Measurements from ENCODE around the gene EPS8L2. TPM values are rescaled to one million over a fixed set of nuclear protein-coding genes. Genes with fewer than 3 reads are reported as not detected.

The EPS8L2 gene
- total and polyA plus RNA-seq, 2 experiments from 2014 or later = 157 to 310 TPM

- Histone ChIP-seq H3K4me2 (no peak overlapping the region), H3K4me3 (no peak overlapping the region), H2AFZ (no peak overlapping the region), H3K36me3 (replicated peaks; ENCODE audit: insufficient read depth, low read depth) (no peaks in the 10 kb centered on the region), H4K20me1 (ENCODE audit: insufficient read depth, poor library complexity, severe bottlenecking) (peaks cover 10% of the 10 kb centered on the region), H3K9me2 (replicated peaks; ENCODE audit: insufficient read depth) (no peaks in the 10 kb centered on the region), H3K27ac (no peak overlapping the region), H3K79me2 (peaks cover 28% of the 10 kb centered on the region), H3K27me3 (no peaks in the 10 kb centered on the region), H3K4me1 (ENCODE audit: insufficient read depth) (no peaks in the 10 kb centered on the region), H3K9me3 (ENCODE audit: low read depth) (no peaks in the 10 kb centered on the region)
- no peak for TF ChIP-seq CTCF (IDR thresholded peaks at IDR 0.05; ENCODE audit: poor library complexity)
- TF ChIP-seq EZH2 (IDR thresholded peaks at IDR 0.05; ENCODE audit: borderline replicate concordance) = no peak
- no peak for TF ChIP-seq EZH2phosphoT487 (IDR thresholded peaks at IDR 0.05; ENCODE audit: low read depth, severe bottlenecking, unreplicated experiment)
- DNase-seq (ENCODE audit: low spot score) = no peak
- WGBS (ENCODE audit: low lambda C conversion rate, missing lambda C conversion rate) = 90% methylated on average over 34 of the region's 35 CpGs
These were observed 14.1 kb downstream of the EPS8L2 start for GRCh38 chr11:720017-720641.

GRCh38 chr11:720642-721246 is 14.7 kb downstream of the EPS8L2 start:
- Histone ChIP-seq H3K27ac (no peak overlapping the region), H3K9me3 (ENCODE audit: low read depth) (no peaks in the 10 kb centered on the region), H2AFZ (no peak overlapping the region), H3K9me2 (replicated peaks; ENCODE audit: insufficient read depth) (no peaks in the 10 kb centered on the region), H3K79me2 (peaks cover 25% of the 10 kb centered on the region), H3K4me1 (ENCODE audit: insufficient read depth) (peaks cover 2% of the 10 kb centered on the region), H3K4me3 (no peak overlapping the region), H3K27me3 (no peaks in the 10 kb centered on the region), H4K20me1 (ENCODE audit: insufficient read depth, poor library complexity, severe bottlenecking) (peaks cover 10% of the 10 kb centered on the region), H3K4me2 (no peak overlapping the region), H3K36me3 (replicated peaks; ENCODE audit: insufficient read depth, low read depth) (no peaks in the 10 kb centered on the region)
- 79% methylated on average over 7 of the region's 53 CpGs for WGBS (ENCODE audit: low lambda C conversion rate, missing lambda C conversion rate)
- peak; percentile 28 for DNase-seq (ENCODE audit: low spot score)
- TF ChIP-seq CTCF (IDR thresholded peaks at IDR 0.05; ENCODE audit: poor library complexity) (no peak), EZH2 (IDR thresholded peaks at IDR 0.05; ENCODE audit: borderline replicate concordance) (no peak), EZH2phosphoT487 (IDR thresholded peaks at IDR 0.05; ENCODE audit: low read depth, severe bottlenecking, unreplicated experiment) (no peak)

- Histone ChIP-seq H3K4me1 (ENCODE audit: insufficient read depth) (peaks cover 7% of the 10 kb centered on the region), H3K9me2 (replicated peaks; ENCODE audit: insufficient read depth) (no peaks in the 10 kb centered on the region), H3K79me2 (peaks cover 24% of the 10 kb centered on the region), H3K9me3 (ENCODE audit: low read depth) (no peaks in the 10 kb centered on the region), H3K36me3 (replicated peaks; ENCODE audit: insufficient read depth, low read depth) (no peaks in the 10 kb centered on the region), H3K4me2 (no peak overlapping the region), H3K4me3 (no peak overlapping the region), H4K20me1 (ENCODE audit: insufficient read depth, poor library complexity, severe bottlenecking) (peaks cover 10% of the 10 kb centered on the region), H3K27me3 (no peaks in the 10 kb centered on the region), H3K27ac (no peak overlapping the region), H2AFZ (no peak overlapping the region)
- TF ChIP-seq EZH2phosphoT487 (IDR thresholded peaks at IDR 0.05; ENCODE audit: low read depth, severe bottlenecking, unreplicated experiment) = no peak
- no peak for TF ChIP-seq CTCF (IDR thresholded peaks at IDR 0.05; ENCODE audit: poor library complexity)
- no peak for TF ChIP-seq EZH2 (IDR thresholded peaks at IDR 0.05; ENCODE audit: borderline replicate concordance)
- WGBS (ENCODE audit: low lambda C conversion rate, missing lambda C conversion rate) = 90% methylated on average over 11 of the region's 28 CpGs
- no peak for DNase-seq (ENCODE audit: low spot score)
These were observed 15.3 kb downstream of the EPS8L2 start for GRCh38 chr11:721247-721740.

All from hepatocyte (in vitro differentiated cells).